Esophagus (tissue), 2 donors: ENCODE results near the gene ZSWIM4. TPM values are rescaled to one million over a fixed set of nuclear protein-coding genes. Genes with fewer than 3 reads are reported as not detected.

ENCODE experiments used
- H3K27ac ChIP-seq, 2 donors: one replicate each; pipeline ENCODE4 v1.5.1; 2013; ENCODE audit warnings: low read depth in 2 of 2, mild to moderate bottlenecking in 2 of 2, inconsistent platforms in 1 of 2, low read length in 1 of 2, moderate library complexity in 1 of 2
- H3K27me3 ChIP-seq, 2 donors: one replicate each; pipeline ENCODE4 v1.6.1; 2013; ENCODE audit warnings: low read length in 2 of 2, control low read depth in 1 of 2, mild to moderate bottlenecking in 1 of 2; ENCODE audit not compliant: insufficient read depth in 2 of 2, control insufficient read depth in 1 of 2
- H3K36me3 ChIP-seq, 2 donors: one replicate each; pipeline ENCODE4 v1.6.1; 2013; ENCODE audit warnings: low read length in 1 of 2; ENCODE audit not compliant: control insufficient read depth in 2 of 2, insufficient read depth in 2 of 2
- H3K4me1 ChIP-seq, 2 donors: one replicate each; pipeline ENCODE4 v1.6.1; 2013; ENCODE audit warnings: low read length in 1 of 2; ENCODE audit not compliant: control insufficient read depth in 2 of 2, insufficient read depth in 2 of 2
- H3K4me3 ChIP-seq, 2 donors: one replicate each; pipeline ENCODE4 v1.5.1; 2013; ENCODE audit warnings: low read length in 2 of 2, mild to moderate bottlenecking in 2 of 2, low read depth in 1 of 2, moderate library complexity in 1 of 2
- H3K9me3 ChIP-seq, 2 donors: one replicate each; pipeline ENCODE4 v1.6.1; 2013; ENCODE audit warnings: mild to moderate bottlenecking in 2 of 2, low read depth in 1 of 2, low read length in 1 of 2, moderate library complexity in 1 of 2; ENCODE audit not compliant: control insufficient read depth in 2 of 2, insufficient read depth in 1 of 2
- WGBS, 2 donors: extraction: QIAGEN DNeasy Blood & Tissue Kit; methylation state at CpG; one replicate each; pipeline ENCODE4 v1.1.7; 2013; 5-methylcytosine and 5-hydroxymethylcytosine counted together
- polyA plus RNA-seq, 2 donors: library from polyadenylated mRNA; stranded (reverse); fragments of 200-250 nt; gene quantifications; one replicate each; pipeline ENCODE4 v1.2.3, GENCODE V29; 2013
- donor health status: healthy with polysubstance abuse.
- donor health status: Bipolar disorder and iron deficiency.

ZSWIM4 gene
- polyA plus RNA-seq, 2 donors: 10.1 to 17.0 TPM

- WGBS, 2 donors: 87 to 88% methylated on average over 42 of the region's 42 CpGs
- peaks cover 0 to 26% of the 10 kb centered on the region in 2 donors for H3K36me3 ChIP-seq
- peaks cover 3 to 9% of the 10 kb centered on the region in 2 donors for H3K4me1 ChIP-seq
- H3K9me3 ChIP-seq: no peaks in the 10 kb centered on the region
- no peak overlapping the region for H3K4me3 ChIP-seq
- no peaks in the 10 kb centered on the region for H3K27me3 ChIP-seq
- H3K27ac ChIP-seq: no peak overlapping the region
Measured at GRCh38 chr19:13762635-13763235, 32.5 kb upstream of the ZSWIM4 start.

DNA sequence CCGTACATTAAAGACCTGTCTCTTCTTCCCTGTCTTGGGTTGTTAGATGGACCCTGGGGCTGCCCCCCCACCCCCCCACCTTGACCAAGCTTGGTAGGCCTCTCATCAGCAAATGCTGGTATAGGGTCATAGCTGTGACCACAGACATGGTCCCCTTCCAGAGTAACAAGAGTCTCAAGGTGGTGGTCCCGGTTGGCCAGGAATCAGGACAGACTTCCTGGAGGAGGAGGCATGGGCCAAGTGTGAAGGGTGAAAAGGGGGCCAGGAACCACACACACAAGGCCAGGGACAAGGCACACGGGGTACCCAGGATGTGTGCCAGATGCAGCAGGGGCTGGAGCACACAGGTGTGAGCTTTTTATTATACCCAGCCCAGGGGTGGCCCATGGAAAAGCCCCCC is 32.0 kb upstream of the ZSWIM4 start:
- no peaks in the 10 kb centered on the region for H3K27me3 ChIP-seq

DNA sequence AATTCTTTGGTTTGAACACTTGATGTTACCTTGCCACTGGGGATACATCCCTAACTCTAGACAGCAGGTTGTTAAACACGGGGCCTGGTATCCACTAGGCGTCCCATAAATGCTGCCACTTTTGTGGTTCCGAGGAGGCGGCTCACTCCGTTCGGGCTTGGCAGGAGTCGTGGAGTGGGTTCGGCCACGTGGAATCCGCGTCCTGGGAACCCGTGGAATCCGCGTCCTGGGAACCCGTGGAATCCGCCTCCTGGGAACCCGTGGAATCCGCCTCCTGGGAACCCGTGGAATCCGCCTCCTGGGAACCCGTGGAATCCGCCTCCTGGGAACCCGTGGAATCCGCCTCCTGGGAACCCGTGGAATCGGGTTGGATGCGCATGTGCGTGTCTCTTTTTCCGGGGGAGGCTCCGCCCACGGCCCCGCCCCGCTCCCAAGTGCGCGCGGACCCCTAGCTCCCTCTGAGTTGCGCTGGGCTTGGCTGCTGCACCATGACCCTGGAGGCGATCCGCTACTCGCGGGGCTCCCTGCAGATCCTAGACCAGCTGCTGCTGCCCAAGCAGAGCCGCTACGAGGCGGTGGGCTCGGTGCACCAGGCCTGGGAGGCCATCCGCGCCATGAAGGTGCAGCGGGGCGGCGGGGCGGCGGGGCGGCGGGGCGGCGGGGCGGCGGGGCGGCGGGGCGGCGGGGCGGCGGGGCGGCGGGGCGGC is 31.0 kb upstream of the ZSWIM4 start, which contains the start of gene MRI1:
Gene MRI1, plus strand, starts transcription at position 422 of the 707 bp plus-strand sequence. Its CDS starts 67 bp downstream, at position 489.
- Histone ChIP-seq H3K4me3 (peak within 1 kb of the TSS; percentile 79 to 94), H3K9me3 (no peaks in the 10 kb centered on the region), H3K4me1 (peaks cover 3 to 9% of the 10 kb centered on the region in 2 donors), H3K27me3 (no peaks in the 10 kb centered on the region), H3K36me3 (peaks cover 0 to 23% of the 10 kb centered on the region in 2 donors), H3K27ac (peak within 1 kb of the TSS; percentile 69 to 74)
- 1 to 13% methylated on average over 49 to 66 of the region's 67 CpGs for WGBS, 2 donors

More for the DNA sequence above, 32.0 kb upstream of the ZSWIM4 start:
- Histone ChIP-seq H3K4me1 (peaks cover 3 to 9% of the 10 kb centered on the region in 2 donors), H3K4me3 (no peak overlapping the region), H3K36me3 (peaks cover 0 to 25% of the 10 kb centered on the region in 2 donors), H3K27ac (no peak overlapping the region), H3K9me3 (no peaks in the 10 kb centered on the region)
- 86 to 93% methylated on average over 3 of the region's 3 CpGs for WGBS, 2 donors

DNA sequence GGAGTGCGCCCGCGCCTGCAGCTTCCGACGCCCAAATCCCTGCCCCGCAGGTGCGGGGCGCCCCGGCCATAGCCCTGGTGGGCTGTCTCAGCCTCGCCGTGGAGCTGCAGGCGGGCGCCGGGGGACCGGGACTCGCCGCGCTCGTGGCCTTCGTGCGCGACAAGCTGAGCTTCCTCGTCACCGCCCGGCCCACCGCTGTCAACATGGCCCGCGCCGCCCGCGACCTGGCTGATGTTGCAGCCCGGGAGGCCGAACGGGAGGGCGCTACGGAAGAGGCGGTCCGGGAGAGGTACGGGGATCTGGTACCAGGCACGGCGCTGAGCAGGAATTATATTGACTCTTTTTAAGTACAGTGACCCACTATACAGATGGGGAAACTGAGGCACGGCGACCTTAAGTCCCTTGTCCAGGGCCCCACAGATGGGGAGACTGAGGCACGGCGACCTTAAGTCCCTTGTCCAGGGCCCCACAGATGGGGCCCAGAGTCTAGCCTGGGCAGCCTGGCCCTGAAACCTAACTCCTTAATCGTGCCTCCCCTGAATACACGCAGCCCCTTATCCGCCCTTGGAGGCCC is 30.3 kb upstream of the ZSWIM4 start:
- H3K9me3 ChIP-seq: no peaks in the 10 kb centered on the region
- peaks cover 0 to 23% of the 10 kb centered on the region in 2 donors for H3K36me3 ChIP-seq
- H3K27ac ChIP-seq: peak overlapping the region; percentile 48 to 74
- H3K4me3 ChIP-seq: peak overlapping the region; percentile 79 to 94
- 1 to 2% methylated on average over 29 to 48 of the region's 48 CpGs for WGBS, 2 donors
- no peaks in the 10 kb centered on the region for H3K27me3 ChIP-seq
- peaks cover 3 to 9% of the 10 kb centered on the region in 2 donors for H3K4me1 ChIP-seq

GRCh38 chr19:13765395-13766094 is 29.7 kb upstream of the ZSWIM4 start:
- Histone ChIP-seq H3K4me3 (peak overlapping the region; percentile 79 to 94), H3K9me3 (no peaks in the 10 kb centered on the region), H3K36me3 (peaks cover 0 to 23% of the 10 kb centered on the region in 2 donors), H3K27me3 (no peaks in the 10 kb centered on the region), H3K27ac (peak overlapping the region; percentile 48 to 74), H3K4me1 (peaks cover 3 to 9% of the 10 kb centered on the region in 2 donors)
- 55 to 58% methylated on average over 19 of the region's 19 CpGs for WGBS, 2 donors

DNA sequence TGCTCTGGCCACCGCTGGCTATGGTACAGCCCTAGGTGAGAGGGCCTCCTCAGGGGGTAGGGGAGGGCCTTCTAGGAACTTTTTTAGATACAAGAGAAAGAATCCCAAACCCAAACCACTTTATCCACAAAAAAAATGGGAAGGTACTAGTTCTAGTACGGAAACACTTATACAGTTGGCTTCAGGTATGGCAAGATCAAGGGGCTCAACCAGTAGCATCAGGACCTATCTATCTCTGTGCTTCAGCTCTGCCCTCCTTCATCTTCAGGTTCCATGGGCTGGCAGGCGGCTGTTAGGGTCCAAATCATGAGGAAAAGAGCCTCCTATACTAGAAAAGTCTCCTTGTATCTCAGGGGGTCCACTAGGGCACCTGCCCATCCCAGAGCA is 29.2 kb upstream of the ZSWIM4 start:
- no peak overlapping the region for H3K27ac ChIP-seq

GRCh38 chr19:13768510-13768909 is 26.7 kb upstream of the ZSWIM4 start:
- H3K27me3 ChIP-seq: no peaks in the 10 kb centered on the region
- whole genome bisulfite sequencing, 2 donors: 90 to 92% methylated on average over 19 of the region's 19 CpGs
- H3K4me3 ChIP-seq: no peak overlapping the region
- no peak overlapping the region for H3K27ac ChIP-seq
- H3K9me3 ChIP-seq: no peaks in the 10 kb centered on the region
- H3K36me3 ChIP-seq: peaks cover 0 to 9% of the 10 kb centered on the region in 2 donors
- peaks cover 3 to 9% of the 10 kb centered on the region in 2 donors for H3K4me1 ChIP-seq

More for the DNA sequence above, 29.2 kb upstream of the ZSWIM4 start:
- WGBS, 2 donors: 98% methylated on average over 3 of the region's 3 CpGs
- Histone ChIP-seq H3K4me3 (no peak overlapping the region), H3K9me3 (no peaks in the 10 kb centered on the region), H3K36me3 (peaks cover 0 to 20% of the 10 kb centered on the region in 2 donors), H3K4me1 (peaks cover 3 to 9% of the 10 kb centered on the region in 2 donors), H3K27me3 (no peaks in the 10 kb centered on the region)

GRCh38 chr19:13770013-13770635 is 25.1 kb upstream of the ZSWIM4 start:
- Histone ChIP-seq H3K4me3 (no peak overlapping the region), H3K9me3 (no peaks in the 10 kb centered on the region), H3K4me1 (peaks cover 3 to 5% of the 10 kb centered on the region in 2 donors), H3K27ac (no peak overlapping the region), H3K36me3 (peaks cover 0 to 9% of the 10 kb centered on the region in 2 donors), H3K27me3 (no peaks in the 10 kb centered on the region)
- WGBS, 2 donors: 84 to 86% methylated on average over 16 of the region's 16 CpGs
